PC-3 (cell line): ENCODE data around the gene PHF24.

Experiments
- CTCF ChIP-seq: fragments of 300-600 bp; sonication (generic); conservative IDR thresholded peaks from 2 replicates; pipeline ENCODE4 v1.5.1; 2017; ENCODE audit warnings: antibody characterized with exemption, low read depth, mild to moderate bottlenecking, low read length
- EZH2 ChIP-seq: fragments of 300-600 bp; sonication (generic); IDR thresholded peaks from one replicate; pipeline ENCODE4 v1.6.1; 2017; ENCODE audit warnings: antibody characterized with exemption, mild to moderate bottlenecking, low read length; ENCODE audit not compliant: unreplicated experiment

GRCh38 chr9:34994900-34995669 lies 37.0 kb downstream of the PHF24 start:
- no peak for TF ChIP-seq CTCF
- no peak for TF ChIP-seq EZH2
